HL-60 (cell line): ENCODE results near the gene MTCL3.

Experiments
- POLR2AphosphoS5 ChIP-seq: IDR thresholded peaks from 2 replicates; pipeline ENCODE4 v1.6.1; 2012; ENCODE audit warnings: low read depth
- REST ChIP-seq: IDR thresholded peaks from 2 replicates; pipeline ENCODE4 v1.6.1; 2012; ENCODE audit warnings: low read depth; ENCODE audit not compliant: insufficient replicate concordance
- SPI1 ChIP-seq: IDR thresholded peaks from 2 replicates; pipeline ENCODE4 v1.6.1; 2012; ENCODE audit warnings: low read depth, mild to moderate bottlenecking, borderline replicate concordance
- TF ChIP-seq, protein P1 (sequence below): IDR thresholded peaks from one replicate; pipeline ENCODE4 v1.5.1; 2011; ENCODE audit warnings: low read length, control low read depth, inconsistent platforms; ENCODE audit not compliant: insufficient read depth

GRCh38 chr6:127475823-127476176, 43.3 kb downstream of the MTCL3 start:
- TF ChIP-seq, protein P1, sequence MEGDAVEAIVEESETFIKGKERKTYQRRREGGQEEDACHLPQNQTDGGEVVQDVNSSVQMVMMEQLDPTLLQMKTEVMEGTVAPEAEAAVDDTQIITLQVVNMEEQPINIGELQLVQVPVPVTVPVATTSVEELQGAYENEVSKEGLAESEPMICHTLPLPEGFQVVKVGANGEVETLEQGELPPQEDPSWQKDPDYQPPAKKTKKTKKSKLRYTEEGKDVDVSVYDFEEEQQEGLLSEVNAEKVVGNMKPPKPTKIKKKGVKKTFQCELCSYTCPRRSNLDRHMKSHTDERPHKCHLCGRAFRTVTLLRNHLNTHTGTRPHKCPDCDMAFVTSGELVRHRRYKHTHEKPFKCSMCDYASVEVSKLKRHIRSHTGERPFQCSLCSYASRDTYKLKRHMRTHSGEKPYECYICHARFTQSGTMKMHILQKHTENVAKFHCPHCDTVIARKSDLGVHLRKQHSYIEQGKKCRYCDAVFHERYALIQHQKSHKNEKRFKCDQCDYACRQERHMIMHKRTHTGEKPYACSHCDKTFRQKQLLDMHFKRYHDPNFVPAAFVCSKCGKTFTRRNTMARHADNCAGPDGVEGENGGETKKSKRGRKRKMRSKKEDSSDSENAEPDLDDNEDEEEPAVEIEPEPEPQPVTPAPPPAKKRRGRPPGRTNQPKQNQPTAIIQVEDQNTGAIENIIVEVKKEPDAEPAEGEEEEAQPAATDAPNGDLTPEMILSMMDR: no peak
- TF ChIP-seq POLR2AphosphoS5 (no peak), SPI1 (no peak), REST (no peak)
